IMR-90 (cell line): ENCODE measurements around the gene ELL2. TPM values are rescaled to one million over a fixed set of nuclear protein-coding genes. Genes with fewer than 3 reads are reported as not detected.

Source experiments
- ATAC-seq: fragments of 200-7000 bp; cut with Tn5 transposase; 2 replicates; pipeline ENCODE4 v1.9.1; 2020; ENCODE audit warnings: low read depth, mild to moderate bottlenecking, moderate library complexity
- BruUV-seq: library from RNA; stranded (reverse); fragments of 400-500 nt; replicated peaks from 2 replicates; lab custom pipeline; 2021; lab: Mats Ljungman, UMichigan
- CTCF ChIA-PET: fragments of 300-600 bp; formaldehyde crosslinking; extraction: SDS; loops from one replicate; lab custom pipeline; 2021; ENCODE audit warnings: antibody characterized with exemption; lab: Yijun Ruan, JAX
- POLR2A ChIA-PET: fragments of 300-600 bp; sonication (Branson Sonifier 250); formaldehyde crosslinking; loops from one replicate; lab custom pipeline; 2022; ENCODE audit warnings: antibody characterized with exemption; ENCODE audit not compliant: unreplicated experiment; lab: Charles Lee
- DNase-seq: peaks from one replicate; pipeline ENCODE4 v3.0.0; 2013
- H2AFZ ChIP-seq: replicated peaks from 2 replicates; pipeline ENCODE3; 2013; ENCODE audit warnings: low read length, mild to moderate bottlenecking; ENCODE audit not compliant: poor library complexity
- H2AK5ac ChIP-seq: 2 replicates; pipeline ENCODE4 v1.6.1; 2013; ENCODE audit warnings: low read depth, low read length, inconsistent platforms
- H2AK9ac ChIP-seq: replicated peaks from 2 replicates; pipeline ENCODE3; 2013; ENCODE audit warnings: mild to moderate bottlenecking, low read depth, low read length, moderate library complexity; ENCODE audit not compliant: poor library complexity
- H2BK120ac ChIP-seq: 2 replicates; pipeline ENCODE4 v1.6.1; 2013; ENCODE audit warnings: low read depth, low read length, inconsistent platforms
- H2BK15ac ChIP-seq: 3 replicates; pipeline ENCODE4 v1.6.1; 2013; ENCODE audit warnings: low read depth, low read length, inconsistent platforms
- H2BK20ac ChIP-seq: 2 replicates; pipeline ENCODE4 v1.6.1; 2013; ENCODE audit warnings: low read depth, mild to moderate bottlenecking, inconsistent platforms, low read length, moderate library complexity
- H2BK5ac ChIP-seq: 2 replicates; pipeline ENCODE4 v1.6.1; 2013; ENCODE audit warnings: mild to moderate bottlenecking, low read depth, low read length, inconsistent platforms; ENCODE audit not compliant: poor library complexity, severe bottlenecking
- H3K14ac ChIP-seq: replicated peaks from 2 replicates; pipeline ENCODE4 v1.6.1; 2013; ENCODE audit warnings: low read depth, low read length, inconsistent platforms
- H3K18ac ChIP-seq: 2 replicates; pipeline ENCODE4 v1.6.1; 2013; ENCODE audit warnings: low read depth, low read length, control low read depth
- H3K23ac ChIP-seq: 2 replicates; pipeline ENCODE4 v1.6.1; 2013; ENCODE audit warnings: low read depth, low read length, inconsistent platforms
- H3K27ac ChIP-seq: 2 replicates; pipeline ENCODE4 v1.5.1; 2013; ENCODE audit warnings: mild to moderate bottlenecking, control low read depth, low read length; ENCODE audit not compliant: insufficient read depth
- H3K27me3 ChIP-seq: 2 replicates; pipeline ENCODE4 v1.6.1; 2013; ENCODE audit warnings: low read length; ENCODE audit not compliant: control insufficient read depth, insufficient read depth
- H3K36me3 ChIP-seq: 2 replicates; pipeline ENCODE4 v1.6.1; 2013; ENCODE audit warnings: low read length, mixed read lengths; ENCODE audit not compliant: control insufficient read depth, insufficient read depth
- H3K4ac ChIP-seq: 2 replicates; pipeline ENCODE4 v1.6.1; 2013; ENCODE audit warnings: low read depth, low read length, inconsistent platforms
- H3K4me1 ChIP-seq: 2 replicates; pipeline ENCODE4 v1.6.1; 2013; ENCODE audit warnings: low read length, mixed read lengths; ENCODE audit not compliant: control insufficient read depth, insufficient read depth
- H3K4me2 ChIP-seq: 2 replicates; pipeline ENCODE4 v1.6.1; 2013; ENCODE audit warnings: low read depth, mild to moderate bottlenecking, control low read depth, low read length, moderate library complexity
- H3K4me3 ChIP-seq: 2 replicates; pipeline ENCODE4 v1.5.1; 2013; ENCODE audit warnings: low read depth, mild to moderate bottlenecking, control low read depth, low read length, moderate library complexity; ENCODE audit not compliant: insufficient read depth
- H3K56ac ChIP-seq: 2 replicates; pipeline ENCODE4 v1.6.1; 2013; ENCODE audit warnings: low read length, inconsistent platforms; ENCODE audit not compliant: insufficient read depth; ENCODE audit errors: extremely low read depth
- H3K79me1 ChIP-seq, 2 experiments: 2 replicates each; pipeline ENCODE4 v1.6.1; 2013; ENCODE audit warnings: low read length in 2 of 2, inconsistent platforms in 1 of 2, low read depth in 1 of 2
- H3K9ac ChIP-seq: 2 replicates; pipeline ENCODE4 v1.6.1; 2013; ENCODE audit warnings: low read depth, low read length, control low read depth
- H3K9me1 ChIP-seq: 2 replicates; pipeline ENCODE4 v1.6.1; 2013; ENCODE audit warnings: low read length, inconsistent platforms; ENCODE audit not compliant: insufficient read depth
- H3K9me3 ChIP-seq: 2 replicates; pipeline ENCODE4 v1.6.1; 2013; ENCODE audit warnings: low read length; ENCODE audit not compliant: control insufficient read depth, insufficient read depth
- H4K20me1 ChIP-seq: 2 replicates; pipeline ENCODE4 v1.6.1; 2013; ENCODE audit warnings: low read length, inconsistent platforms; ENCODE audit not compliant: insufficient read depth
- H4K5ac ChIP-seq: 2 replicates; pipeline ENCODE4 v1.6.1; 2013; ENCODE audit warnings: mild to moderate bottlenecking, low read depth, low read length, control low read depth
- H4K8ac ChIP-seq, 2 experiments: 2 replicates each; pipeline ENCODE4 v1.6.1; 2013; ENCODE audit warnings: low read depth in 2 of 2, low read length in 2 of 2, control low read depth in 1 of 2, inconsistent platforms in 1 of 2
- H4K91ac ChIP-seq: 2 replicates; pipeline ENCODE4 v1.6.1; 2013; ENCODE audit warnings: low read depth, low read length, inconsistent platforms; ENCODE audit not compliant: insufficient read depth
- BHLHE40 ChIP-seq: fragments of 150-350 bp; IDR thresholded peaks from 2 replicates; pipeline ENCODE4 v1.6.1; 2016; ENCODE audit warnings: mild to moderate bottlenecking, low read depth, low read length
- CEBPB ChIP-seq: IDR thresholded peaks from 2 replicates; pipeline ENCODE4 v1.6.1; 2012; ENCODE audit warnings: low read depth, low read length, improper control_type of control experiment
- CHD1 ChIP-seq: IDR thresholded peaks from 2 replicates; pipeline ENCODE4 v1.6.1; 2012; ENCODE audit warnings: low read depth, low read length, improper control_type of control experiment
- FOS ChIP-seq: fragments of 150-350 bp; IDR thresholded peaks from 2 replicates; pipeline ENCODE4 v1.6.1; 2016; ENCODE audit warnings: low read depth, low read length
- MAFK ChIP-seq: IDR thresholded peaks from 2 replicates; pipeline ENCODE4 v1.6.1; 2012; ENCODE audit warnings: low read depth, low read length, improper control_type of control experiment
- MAZ ChIP-seq: IDR thresholded peaks from 2 replicates; pipeline ENCODE4 v1.6.1; 2012; ENCODE audit warnings: low read depth, mild to moderate bottlenecking, low read length, improper control_type of control experiment, moderate library complexity, borderline replicate concordance
- MXI1 ChIP-seq: IDR thresholded peaks from 2 replicates; pipeline ENCODE4 v1.6.1; 2012; ENCODE audit warnings: low read depth, mild to moderate bottlenecking, low read length, moderate library complexity, borderline replicate concordance
- NFE2L2 ChIP-seq: fragments of 150-350 bp; IDR thresholded peaks from 2 replicates; pipeline ENCODE4 v1.6.1; 2016; ENCODE audit warnings: low read depth, mild to moderate bottlenecking, low read length
- POLR2A ChIP-seq: IDR thresholded peaks from 2 replicates; pipeline ENCODE4 v1.6.1; 2012; ENCODE audit warnings: mild to moderate bottlenecking, low read depth, low read length
- RAD21 ChIP-seq: IDR thresholded peaks from 2 replicates; pipeline ENCODE4 v1.6.1; 2012; ENCODE audit warnings: low read length, improper control_type of control experiment
- RCOR1 ChIP-seq: IDR thresholded peaks from 2 replicates; pipeline ENCODE4 v1.6.1; 2012; ENCODE audit warnings: mild to moderate bottlenecking, low read length, improper control_type of control experiment; ENCODE audit not compliant: insufficient replicate concordance
- RFX5 ChIP-seq: IDR thresholded peaks from 2 replicates; pipeline ENCODE4 v1.8.0; 2012; ENCODE audit warnings: low read depth, mild to moderate bottlenecking, low read length, moderate library complexity
- SMC3 ChIP-seq: fragments of 150-350 bp; IDR thresholded peaks from 2 replicates; pipeline ENCODE4 v1.6.1; 2016; ENCODE audit warnings: low read depth, mild to moderate bottlenecking, antibody characterized with exemption, low read length, moderate library complexity
- WGBS, 2 experiments: methylation state at CpG; one replicate each; pipeline versions ENCODE4 v1.1.5 to v1.1.7; 2013; ENCODE audit warnings: missing lambda C conversion rate in 2 of 2; ENCODE audit not compliant: insufficient read length in 1 of 2; ENCODE audit errors: extremely low coverage in 2 of 2; 5-methylcytosine and 5-hydroxymethylcytosine counted together
- dilution Hi-C: fragments of 300-500 bp; cut with HindIII; formaldehyde crosslinking; loops from one replicate; pipeline ENCODE4 v1.14.3; 2018; ENCODE audit warnings: low sequenced_read_pairs; ENCODE audit not compliant: unreplicated experiment
- in situ Hi-C: fragments of 300-500 bp; cut with MboI; formaldehyde crosslinking; loops from 3 replicates; pipeline ENCODE4 v1.14.3; 2019; ENCODE audit warnings: low sequenced_read_pairs, inconsistent platforms, mixed read lengths
- intact Hi-C: fragments of 100-400 bp; cut with micrococcal nuclease; formaldehyde crosslinking; loops from 2 replicates; pipeline ENCODE4 v1.10.0; 2022
- polyA plus RNA-seq, 3 experiments: library from polyadenylated mRNA; depleted of rRNA; stranded (reverse); fragments of >200 nt; gene quantifications; 2 replicates each; pipeline ENCODE4 v1.2.3, GENCODE V29; 2012; ENCODE audit warnings: low replicate concordance in 1 of 3
- total RNA-seq: library from RNA; depleted of rRNA; stranded (reverse); fragments of >200 nt; gene quantifications from 2 replicates; pipeline ENCODE4 v1.2.3, GENCODE V29; 2012
- TF ChIP-seq, protein P1 (sequence below): fragments of 150-350 bp; IDR thresholded peaks from 2 replicates; pipeline ENCODE4 v1.6.1; 2017; ENCODE audit warnings: mild to moderate bottlenecking, antibody characterized with exemption, low read length, low read depth
- TF ChIP-seq, protein P2 (sequence below): conservative IDR thresholded peaks from 2 replicates; pipeline ENCODE4 v1.5.1; 2012; ENCODE audit warnings: mild to moderate bottlenecking, low read depth, low read length, improper control_type of control experiment
- TF ChIP-seq, protein P3 (sequence below): fragments of 150-350 bp; IDR thresholded peaks from 2 replicates; pipeline ENCODE4 v1.6.1; 2016; ENCODE audit warnings: low read depth, mild to moderate bottlenecking, low read length, moderate library complexity, borderline replicate concordance

The ELL2 gene
- total and polyA plus RNA-seq, 2 of the 4 experiments (the other 2 are of a cell fraction) = 61.4 to 92.5 TPM

DNA sequence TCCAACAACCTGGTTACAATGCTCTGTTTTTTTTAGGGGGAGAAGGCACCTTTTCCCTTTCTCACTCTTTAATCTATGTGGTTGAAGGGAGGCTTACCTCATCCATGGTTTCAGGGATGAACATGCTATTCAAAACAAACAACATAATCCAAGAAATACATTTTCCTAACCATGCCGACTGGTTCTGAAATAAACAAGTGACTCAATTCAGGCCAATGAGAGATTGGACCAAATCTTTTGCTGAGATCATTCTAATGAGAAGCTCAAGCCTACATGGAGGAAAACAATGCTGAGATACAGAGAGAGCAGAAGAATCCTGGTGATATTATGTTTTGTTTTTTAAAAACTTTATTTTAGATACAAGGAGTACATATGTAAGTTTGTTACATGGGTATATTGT is 46.8 kb upstream of the ELL2 start:
- WGBS, 2 experiments = no CpG with 5 or more reads among the region's 1 CpG
- H4K8ac ChIP-seq = no peak overlapping the region
- H2BK5ac ChIP-seq = no peak overlapping the region
- H3K18ac ChIP-seq = no peak overlapping the region
- H3K4ac ChIP-seq = no peak overlapping the region
- no peak overlapping the region for H4K5ac ChIP-seq
- H3K4me1 ChIP-seq = no peaks in the 10 kb centered on the region
- H4K20me1 ChIP-seq = no peaks in the 10 kb centered on the region
- intact Hi-C loops (no loop called here), dilution Hi-C loops (no loop called here), in situ Hi-C loops (no loop called here)
- no peak overlapping the region for H2AK9ac ChIP-seq
- H3K14ac ChIP-seq = no peak overlapping the region
- no peak overlapping the region for H2BK20ac ChIP-seq
- no peak overlapping the region for H4K91ac ChIP-seq
- H3K27ac ChIP-seq = no peak overlapping the region
- no peaks in the 10 kb centered on the region for H3K9me1 ChIP-seq
- no peaks in the 10 kb centered on the region for H3K79me1 ChIP-seq
- ChIA-PET CTCF (no interaction called here), POLR2A (no interaction called here)
- H3K4me3 ChIP-seq = no peak overlapping the region
- no peak overlapping the region for H2AK5ac ChIP-seq
- no peak for TF ChIP-seq RCOR1
- TF ChIP-seq, protein P1, sequence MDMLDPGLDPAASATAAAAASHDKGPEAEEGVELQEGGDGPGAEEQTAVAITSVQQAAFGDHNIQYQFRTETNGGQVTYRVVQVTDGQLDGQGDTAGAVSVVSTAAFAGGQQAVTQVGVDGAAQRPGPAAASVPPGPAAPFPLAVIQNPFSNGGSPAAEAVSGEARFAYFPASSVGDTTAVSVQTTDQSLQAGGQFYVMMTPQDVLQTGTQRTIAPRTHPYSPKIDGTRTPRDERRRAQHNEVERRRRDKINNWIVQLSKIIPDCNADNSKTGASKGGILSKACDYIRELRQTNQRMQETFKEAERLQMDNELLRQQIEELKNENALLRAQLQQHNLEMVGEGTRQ = no peak
- no peak for TF ChIP-seq MAZ
- no peak for TF ChIP-seq RFX5
- no peak for TF ChIP-seq MXI1
- no peak for TF ChIP-seq SMC3
- TF ChIP-seq, protein P2, sequence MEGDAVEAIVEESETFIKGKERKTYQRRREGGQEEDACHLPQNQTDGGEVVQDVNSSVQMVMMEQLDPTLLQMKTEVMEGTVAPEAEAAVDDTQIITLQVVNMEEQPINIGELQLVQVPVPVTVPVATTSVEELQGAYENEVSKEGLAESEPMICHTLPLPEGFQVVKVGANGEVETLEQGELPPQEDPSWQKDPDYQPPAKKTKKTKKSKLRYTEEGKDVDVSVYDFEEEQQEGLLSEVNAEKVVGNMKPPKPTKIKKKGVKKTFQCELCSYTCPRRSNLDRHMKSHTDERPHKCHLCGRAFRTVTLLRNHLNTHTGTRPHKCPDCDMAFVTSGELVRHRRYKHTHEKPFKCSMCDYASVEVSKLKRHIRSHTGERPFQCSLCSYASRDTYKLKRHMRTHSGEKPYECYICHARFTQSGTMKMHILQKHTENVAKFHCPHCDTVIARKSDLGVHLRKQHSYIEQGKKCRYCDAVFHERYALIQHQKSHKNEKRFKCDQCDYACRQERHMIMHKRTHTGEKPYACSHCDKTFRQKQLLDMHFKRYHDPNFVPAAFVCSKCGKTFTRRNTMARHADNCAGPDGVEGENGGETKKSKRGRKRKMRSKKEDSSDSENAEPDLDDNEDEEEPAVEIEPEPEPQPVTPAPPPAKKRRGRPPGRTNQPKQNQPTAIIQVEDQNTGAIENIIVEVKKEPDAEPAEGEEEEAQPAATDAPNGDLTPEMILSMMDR = no peak
- TF ChIP-seq NFE2L2 = no peak
- TF ChIP-seq CHD1 = no peak
- TF ChIP-seq, protein P3, sequence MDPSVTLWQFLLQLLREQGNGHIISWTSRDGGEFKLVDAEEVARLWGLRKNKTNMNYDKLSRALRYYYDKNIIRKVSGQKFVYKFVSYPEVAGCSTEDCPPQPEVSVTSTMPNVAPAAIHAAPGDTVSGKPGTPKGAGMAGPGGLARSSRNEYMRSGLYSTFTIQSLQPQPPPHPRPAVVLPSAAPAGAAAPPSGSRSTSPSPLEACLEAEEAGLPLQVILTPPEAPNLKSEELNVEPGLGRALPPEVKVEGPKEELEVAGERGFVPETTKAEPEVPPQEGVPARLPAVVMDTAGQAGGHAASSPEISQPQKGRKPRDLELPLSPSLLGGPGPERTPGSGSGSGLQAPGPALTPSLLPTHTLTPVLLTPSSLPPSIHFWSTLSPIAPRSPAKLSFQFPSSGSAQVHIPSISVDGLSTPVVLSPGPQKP = no peak
- no peak for TF ChIP-seq MAFK
- no peak for TF ChIP-seq FOS
- TF ChIP-seq CEBPB = no peak
- no peak for TF ChIP-seq RAD21
- TF ChIP-seq POLR2A = no peak
- TF ChIP-seq BHLHE40 = no peak
- peak; percentile 71 for DNase-seq
- no peak overlapping the region; the same call in 2 of the 3 replicates for H2BK15ac ChIP-seq
- H3K27me3 ChIP-seq = no peaks in the 10 kb centered on the region
- H3K56ac ChIP-seq = no peak overlapping the region
- H3K9ac ChIP-seq = no peak overlapping the region
- no peak overlapping the region for H3K4me2 ChIP-seq
- H3K23ac ChIP-seq = no peak overlapping the region
- ATAC-seq = peak; percentile 59; the same call in 1 of the 2 replicates
- no peak overlapping the region for H2AFZ ChIP-seq
- no peaks in the 10 kb centered on the region for H3K9me3 ChIP-seq
- H2BK120ac ChIP-seq = no peak overlapping the region
- no peaks in the 10 kb centered on the region for H3K36me3 ChIP-seq
- BruUV-seq = no TSS peak
